Activated T-helper 9 cell treated with anti-CD3 and anti-CD28 coated beads, Interleukin-2, amount 50 U/mL, for 16 hours (primary cell): ENCODE measurements around the gene FAM72D.
"Not testable (repeated sequence)": the region's sequence is repeated elsewhere in the genome, so short reads cannot be mapped to it uniquely, and the experiment has no call there.

Source experiments
- DNase-seq: peaks from one replicate; pipeline ENCODE4 v3.0.0-alpha.2; 2020; ENCODE audit warnings: low read depth

The FAM72D gene

DNA sequence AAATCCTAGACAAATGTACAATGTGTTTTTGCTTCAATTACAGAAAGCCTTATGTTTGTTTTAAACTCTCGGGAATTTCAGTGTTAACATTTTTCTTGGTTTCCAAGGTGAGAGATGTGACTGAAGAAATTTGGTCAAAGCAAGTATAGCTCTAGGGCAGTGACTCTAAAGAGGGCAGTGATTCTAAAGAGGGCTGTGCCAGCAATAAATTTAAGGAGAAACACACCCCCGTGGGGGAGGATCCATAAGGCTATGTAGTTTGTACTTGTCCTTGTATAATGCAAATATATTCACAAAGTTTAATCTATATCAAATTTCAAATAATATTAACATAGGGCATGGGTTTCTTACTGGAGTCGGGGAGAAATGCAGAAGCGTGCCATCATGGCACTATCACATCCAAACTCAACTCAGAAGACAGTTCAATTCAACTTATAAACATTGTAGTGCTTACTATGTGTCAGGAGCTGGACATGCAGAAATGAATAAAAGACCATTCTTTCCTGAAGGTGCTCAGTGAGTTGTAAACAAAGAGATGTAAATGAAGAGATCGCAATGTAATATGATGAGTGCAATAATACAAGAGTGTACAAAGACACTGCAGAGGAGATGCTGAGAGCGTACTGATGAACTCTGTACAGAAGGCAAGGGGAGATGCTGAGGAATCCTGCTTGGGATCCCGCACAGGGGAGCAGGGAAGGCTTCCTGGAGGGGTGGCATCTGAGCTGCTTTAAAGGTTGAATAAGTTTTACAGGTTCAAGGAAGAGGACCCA is 13.1 kb upstream of the FAM72D start:
- not testable (repeated sequence) for DNase-seq

DNA sequence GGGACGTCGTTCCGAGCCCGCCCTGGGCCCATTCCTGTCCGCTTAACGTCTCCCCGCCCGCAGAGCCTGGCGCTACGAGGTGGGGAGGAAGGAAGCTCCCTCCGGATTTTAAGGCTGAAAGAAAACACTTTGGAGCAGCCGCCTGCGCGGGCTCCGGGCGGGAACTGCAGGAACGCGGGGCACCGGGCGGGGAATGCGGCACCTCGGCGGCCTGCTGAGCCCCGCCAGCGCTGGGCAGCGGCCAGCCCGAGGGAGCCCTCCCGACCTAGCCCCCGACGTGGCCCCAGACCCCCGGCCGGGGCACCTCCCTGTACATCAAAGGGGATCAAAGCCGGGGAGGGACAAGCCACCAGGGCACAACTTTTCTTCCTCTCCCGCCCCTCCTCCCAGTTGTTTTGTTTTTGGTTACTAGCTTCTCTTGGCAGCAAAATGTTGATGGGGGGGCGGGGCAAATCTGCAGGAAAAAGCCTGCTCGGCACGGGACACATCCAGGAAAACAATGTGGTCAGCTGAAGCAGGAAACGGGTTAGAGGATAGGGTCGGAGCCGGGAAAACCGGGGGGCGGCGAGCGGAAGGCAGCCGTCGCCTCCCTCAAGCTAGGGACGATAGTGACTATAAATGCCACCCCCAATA is 2.1 kb upstream of the FAM72D start:
- peak; percentile 0 for DNase-seq

DNA sequence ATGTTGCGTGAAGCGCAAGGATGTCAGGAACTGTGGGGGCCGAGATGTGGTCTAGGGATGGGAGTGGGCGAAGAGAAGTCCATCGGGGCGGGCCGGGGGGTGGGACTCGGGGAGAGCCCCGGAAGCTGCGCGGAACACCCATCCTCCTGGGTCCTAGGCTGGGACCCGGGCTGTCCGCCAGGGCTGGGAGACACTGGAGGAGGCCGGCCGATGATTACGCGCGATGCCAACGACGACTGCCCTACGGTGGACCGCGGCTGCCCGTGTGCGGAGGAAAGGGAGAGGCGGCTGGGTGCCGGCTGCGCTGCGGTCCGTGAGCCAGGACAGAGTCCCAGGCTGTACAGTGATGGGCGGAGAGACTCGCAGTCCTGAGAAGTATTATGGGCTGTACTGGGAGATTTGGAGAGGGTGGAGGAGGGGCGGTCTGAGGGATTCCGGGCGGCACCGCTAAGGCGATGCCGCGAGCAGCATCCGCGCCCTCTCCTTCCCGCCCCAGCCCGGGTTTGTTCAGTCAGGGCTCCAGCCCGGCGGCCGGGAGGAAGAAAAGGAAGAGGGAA is 1.0 kb upstream of the FAM72D start:
- DNase-seq = not testable (repeated sequence)

DNA sequence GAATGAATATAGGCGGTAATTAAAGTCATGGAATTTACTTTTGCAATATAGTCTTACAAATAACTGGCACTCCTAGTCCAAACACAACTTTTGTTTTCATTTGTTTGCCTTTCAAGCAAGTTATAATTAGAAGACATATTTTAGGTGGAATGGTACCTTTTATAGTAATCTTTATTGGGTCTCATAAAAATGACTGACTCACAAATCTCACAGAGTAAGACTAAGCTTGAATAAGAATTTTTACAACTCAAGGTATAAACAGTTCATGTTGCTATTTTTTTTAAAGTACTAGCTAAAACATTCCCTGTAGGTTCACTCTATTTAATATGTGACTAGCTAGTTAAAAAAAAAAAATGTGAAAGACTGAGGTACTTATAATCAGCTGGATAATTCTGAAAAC is 6.0 kb downstream of the FAM72D start:
- DNase-seq = not testable (repeated sequence)

DNA sequence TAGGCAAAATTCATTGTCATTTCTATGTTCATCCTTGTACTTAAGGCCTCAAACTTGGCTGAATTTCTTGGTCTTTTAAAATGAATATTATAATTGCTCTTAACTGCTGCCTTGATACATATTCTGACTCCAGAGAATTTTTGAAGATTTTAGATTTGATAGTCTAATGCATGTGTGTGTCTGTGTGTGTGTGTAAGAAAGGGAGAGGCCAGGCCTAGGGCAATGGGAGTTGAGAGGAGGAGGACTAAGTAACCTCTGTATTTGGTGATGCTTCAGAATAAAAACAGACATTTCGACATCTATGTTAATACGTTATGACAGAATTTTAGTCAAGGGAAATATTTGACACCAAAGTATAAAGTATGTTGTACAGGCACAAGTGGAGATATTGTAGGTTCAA is 7.5 kb downstream of the FAM72D start:
- not testable (repeated sequence) for DNase-seq

DNA sequence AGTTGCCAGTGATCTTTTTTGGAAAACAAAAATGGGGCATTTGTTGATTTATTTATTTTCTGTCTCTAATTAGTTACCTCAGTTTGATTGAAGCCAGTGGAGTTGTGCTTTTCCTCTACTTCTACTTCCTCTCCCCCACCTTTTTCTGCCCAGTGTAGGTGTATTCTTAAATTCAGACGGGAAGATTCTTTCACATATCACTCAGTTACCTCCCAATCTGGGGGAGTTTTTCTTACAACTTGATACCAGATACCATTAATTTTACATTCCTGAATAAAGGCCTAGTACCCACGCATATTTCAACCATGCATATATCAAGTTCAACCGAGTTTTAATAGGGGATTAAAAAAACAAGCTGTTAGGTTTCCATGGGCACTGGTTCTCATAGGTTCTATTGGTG is 15.9 kb downstream of the FAM72D start:
- DNase-seq = not testable (repeated sequence)

DNA sequence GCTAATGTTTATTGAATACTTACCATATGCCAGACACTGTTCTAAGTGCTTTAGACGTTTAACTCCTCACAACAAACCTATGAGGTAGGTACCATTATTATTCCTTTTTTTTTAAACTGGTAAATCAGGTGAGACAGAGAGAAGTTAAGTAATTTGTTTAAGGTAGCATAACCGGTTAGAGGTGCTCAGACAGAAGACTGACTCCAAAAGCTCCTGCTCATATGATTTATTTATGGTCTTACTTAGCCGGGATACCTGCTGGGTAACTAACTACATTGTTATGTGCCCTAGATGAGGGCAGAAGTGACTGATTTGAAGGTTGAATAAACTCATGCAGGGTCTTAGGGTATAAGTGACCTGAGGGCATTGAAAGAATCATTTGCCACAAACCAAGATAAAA is 16.9 kb downstream of the FAM72D start:
- DNase-seq = not testable (repeated sequence)

DNA sequence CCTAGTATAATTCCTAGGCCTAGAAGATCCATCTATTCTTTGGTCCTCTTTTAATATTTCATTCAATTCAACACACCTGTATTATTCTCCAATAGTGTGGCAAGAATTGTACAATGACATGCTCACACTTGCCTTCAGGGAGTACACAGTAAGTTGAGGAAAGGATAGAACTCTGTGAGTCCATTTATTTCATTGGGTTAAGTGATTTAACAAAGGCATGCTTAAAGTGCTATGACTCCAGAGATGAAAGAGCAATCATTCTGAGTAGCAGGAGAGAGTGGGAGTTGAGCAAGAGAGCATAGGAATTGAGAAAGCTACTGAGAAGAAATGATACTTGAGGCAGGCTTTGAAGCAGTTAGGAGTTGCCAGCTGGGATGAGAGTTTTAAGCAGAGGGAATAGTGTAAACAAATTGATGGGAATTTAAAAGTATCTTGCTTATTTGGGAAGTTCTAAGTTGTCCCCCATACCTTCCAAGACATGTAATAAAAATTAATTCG is 18.8 kb downstream of the FAM72D start:
- not testable (repeated sequence) for DNase-seq

DNA sequence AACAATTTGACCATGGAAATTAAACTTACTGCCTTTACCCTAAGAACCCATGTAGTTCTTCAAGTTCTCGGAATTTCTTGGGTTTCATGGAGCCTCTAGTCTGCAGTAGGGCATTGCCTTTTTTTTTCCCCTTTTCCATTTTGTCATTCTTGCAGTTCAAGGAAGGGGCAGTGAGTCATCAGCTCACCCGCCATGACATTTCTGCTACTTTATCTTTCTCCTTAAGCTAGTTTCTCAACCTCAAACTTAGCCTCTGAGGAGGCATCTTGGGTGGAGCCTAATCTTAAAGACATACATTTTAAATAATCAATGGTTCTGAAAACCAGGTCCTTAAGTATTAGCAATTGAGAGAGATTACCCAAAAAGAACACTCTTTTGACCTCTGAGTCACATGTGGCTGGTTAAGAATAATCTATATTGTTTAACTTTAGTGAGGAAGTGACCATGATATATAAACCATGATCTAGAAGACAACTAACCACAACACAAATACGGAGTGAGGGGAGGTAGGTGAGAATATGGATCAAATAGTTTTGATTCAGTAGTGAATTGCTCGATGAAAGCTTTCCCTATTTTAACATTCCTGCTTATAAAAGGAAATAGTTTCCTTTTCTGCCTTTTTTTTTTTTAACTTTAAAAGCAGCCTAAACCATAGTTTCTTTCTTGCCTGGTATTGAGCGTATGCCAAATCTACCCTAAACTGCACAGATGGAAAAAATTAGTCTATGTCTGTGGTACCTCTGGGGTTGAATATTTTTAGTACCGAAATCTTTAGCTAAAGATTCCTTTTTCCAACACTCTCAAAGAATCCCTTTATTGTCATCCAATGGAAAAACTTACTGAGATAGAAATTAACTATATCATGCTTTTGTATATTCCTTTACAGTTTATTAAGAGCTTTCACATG is 20.1 kb downstream of the FAM72D start:
- not testable (repeated sequence) for DNase-seq

DNA sequence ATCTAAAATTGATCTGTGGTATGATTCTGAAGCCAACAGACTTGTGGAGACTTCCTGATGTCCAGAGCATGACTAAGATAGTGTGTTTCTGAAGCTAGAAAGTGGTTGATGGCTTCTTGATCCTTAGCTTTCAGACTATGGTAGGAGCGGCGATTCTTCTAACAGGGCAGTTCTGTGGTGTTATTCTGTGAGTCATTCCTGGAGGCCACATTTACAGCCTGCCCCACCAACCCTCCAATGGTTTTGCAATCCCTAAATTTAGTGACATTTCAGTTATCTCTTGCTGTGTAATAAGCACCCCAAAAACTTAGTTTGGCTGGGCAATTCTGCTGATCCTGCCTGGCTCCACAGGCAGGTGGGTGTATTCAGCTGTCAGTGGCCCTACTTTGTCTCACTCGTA is 24.1 kb downstream of the FAM72D start:
- DNase-seq = not testable (repeated sequence)

DNA sequence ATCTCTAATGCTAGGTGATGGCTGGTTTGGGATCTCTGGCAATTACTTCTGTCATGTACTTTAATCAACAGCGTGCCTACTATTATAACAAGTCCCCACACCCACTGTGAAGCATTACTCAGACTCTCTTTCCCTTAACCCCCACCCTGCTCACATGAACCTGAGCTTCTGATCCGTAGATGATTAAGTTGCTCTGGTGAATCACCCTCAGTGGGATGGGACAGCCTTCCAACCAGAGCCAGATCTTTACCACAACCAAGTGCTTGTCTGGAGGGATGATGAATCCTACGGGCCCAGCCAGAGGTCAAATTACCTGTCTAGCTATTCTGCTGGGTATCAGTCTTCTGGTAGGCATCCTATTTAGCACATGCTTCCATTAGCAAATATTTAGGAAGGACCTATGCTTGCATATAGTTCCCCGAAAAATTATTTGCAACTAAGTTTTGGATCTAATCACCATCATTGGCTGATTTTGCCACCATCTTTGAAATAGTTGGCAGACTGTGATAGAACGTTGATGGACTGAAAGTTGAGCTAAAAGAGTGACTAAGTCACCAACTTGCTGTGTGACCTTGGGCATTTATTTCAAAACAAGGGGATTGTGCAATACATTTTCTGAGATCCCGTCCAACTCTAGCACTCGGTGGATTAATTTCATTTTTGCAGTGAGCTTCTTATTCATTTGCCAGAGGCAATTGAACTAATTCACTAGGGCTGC is 26.7 kb downstream of the FAM72D start:
- not testable (repeated sequence) for DNase-seq

DNA sequence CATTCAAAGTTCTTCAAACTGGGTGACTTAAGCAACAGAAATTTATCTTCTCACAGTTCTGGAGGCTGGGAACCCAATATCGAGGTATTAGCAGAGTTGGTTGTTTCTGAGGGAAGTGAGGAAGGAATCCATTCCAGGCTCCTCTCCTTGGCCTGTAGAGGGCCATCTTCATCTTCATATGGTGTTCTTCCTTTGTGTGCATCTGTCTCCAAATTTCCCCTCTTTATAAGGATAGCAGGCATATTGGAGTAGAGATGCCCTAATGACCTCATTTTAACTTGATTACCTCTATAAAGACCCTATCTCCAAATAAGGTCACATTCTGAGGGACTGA is 27.3 kb downstream of the FAM72D start:
- DNase-seq = not testable (repeated sequence)

DNA sequence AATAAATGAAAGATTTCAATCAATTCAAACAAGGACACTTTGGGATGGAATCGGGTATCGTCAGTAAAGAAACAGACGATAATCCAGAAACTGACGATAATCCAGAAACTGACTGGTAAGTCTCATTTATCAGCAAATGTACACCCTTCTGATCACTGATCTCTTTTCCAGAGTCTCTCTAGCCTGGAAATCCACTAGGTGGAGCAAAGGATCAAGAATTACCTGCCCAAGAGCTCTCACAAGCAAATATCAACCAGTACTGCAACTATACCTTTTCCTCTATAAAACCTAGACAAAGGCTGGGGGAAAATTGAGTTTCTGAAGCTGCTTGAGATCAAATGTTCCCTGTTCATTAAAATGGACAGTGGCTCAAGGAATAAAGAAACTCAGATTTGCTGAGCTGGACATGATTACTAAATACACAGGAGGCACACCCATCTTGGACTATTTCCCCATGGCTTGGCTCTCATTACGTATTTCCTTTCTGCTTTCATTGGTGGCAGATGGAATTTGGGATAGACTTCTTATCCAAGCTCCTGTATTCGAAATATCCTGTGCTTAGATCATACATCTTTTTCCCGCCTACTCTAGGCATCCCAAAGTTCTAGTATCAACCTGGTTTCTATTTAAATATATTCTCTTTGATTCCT is 28.3 kb downstream of the FAM72D start:
- DNase-seq = not testable (repeated sequence)

DNA sequence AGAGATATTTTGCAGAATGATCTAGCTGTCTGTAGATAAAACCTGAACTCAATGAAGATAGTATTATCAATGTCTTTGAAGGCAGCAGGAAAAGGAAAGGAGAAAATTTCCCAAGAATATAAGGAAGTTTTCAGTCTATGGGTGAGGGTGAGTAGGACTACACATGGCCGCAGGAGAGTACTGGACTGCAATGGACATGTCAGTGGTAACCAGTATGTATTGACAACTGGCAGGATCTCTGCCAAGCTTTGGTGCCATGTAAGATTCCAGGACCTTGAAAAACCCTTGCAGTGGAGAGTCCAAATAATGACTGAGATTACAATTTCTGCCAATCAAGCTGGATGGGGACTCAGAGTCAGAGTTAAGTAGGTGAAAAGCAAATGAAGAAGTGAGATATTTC is 29.3 kb downstream of the FAM72D start:
- not testable (repeated sequence) for DNase-seq

DNA sequence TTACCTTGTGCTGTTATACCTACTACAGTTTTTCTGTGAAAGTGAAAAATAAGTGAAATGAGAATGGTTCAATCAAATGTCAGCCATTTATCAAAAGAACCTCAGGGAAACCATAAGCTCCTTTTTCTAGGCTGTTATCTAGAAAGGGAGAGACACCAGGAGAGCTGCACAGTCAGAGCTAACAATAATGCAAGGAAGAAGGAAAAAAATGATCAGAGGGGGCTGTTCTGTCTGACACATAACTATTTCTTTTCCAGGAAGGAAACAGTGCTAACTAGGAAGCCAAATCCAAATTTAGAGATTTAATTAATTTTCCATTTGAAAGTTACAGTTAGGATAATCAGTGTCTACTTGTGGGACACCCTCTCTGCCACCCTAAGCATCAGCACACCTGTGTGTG is 31.4 kb downstream of the FAM72D start:
- DNase-seq = not testable (repeated sequence)

DNA sequence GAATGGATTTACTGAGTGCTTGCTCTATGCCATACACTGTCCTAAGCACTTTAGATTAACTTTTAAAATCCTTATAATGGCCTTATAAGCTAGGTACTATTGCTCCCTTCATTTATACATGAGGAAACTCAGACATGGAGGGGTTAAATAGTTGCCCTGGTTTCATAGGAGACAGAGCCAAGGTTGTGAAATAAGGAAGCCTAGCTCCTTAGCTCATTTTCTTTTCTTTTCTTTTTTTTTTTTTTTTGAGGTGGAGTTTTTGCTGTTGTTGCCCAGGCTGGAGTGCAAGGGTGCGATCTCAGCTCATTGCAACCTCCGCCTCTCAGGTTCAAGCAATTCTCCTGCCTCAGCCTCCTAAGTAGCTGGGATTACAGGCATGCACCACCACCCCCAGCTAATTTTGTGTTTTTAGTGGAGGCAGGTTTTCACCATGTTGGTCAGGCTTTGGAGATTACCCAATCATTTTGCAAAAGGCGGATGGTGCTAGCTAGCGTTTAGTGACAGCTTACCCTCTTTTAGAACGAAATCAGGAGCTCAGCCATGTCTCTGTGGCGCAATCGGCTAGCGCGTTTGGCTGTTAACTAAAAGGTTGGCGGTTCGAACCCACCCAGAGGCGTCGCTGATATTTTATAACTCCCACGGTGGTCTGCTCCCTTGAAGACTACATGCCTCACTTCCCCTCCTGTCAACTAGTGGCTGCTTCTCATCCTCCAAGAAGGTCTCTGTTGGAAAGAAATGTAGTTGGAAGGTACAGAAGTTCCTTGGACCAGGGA is 33.1 kb downstream of the FAM72D start:
- DNase-seq = not testable (repeated sequence)

DNA sequence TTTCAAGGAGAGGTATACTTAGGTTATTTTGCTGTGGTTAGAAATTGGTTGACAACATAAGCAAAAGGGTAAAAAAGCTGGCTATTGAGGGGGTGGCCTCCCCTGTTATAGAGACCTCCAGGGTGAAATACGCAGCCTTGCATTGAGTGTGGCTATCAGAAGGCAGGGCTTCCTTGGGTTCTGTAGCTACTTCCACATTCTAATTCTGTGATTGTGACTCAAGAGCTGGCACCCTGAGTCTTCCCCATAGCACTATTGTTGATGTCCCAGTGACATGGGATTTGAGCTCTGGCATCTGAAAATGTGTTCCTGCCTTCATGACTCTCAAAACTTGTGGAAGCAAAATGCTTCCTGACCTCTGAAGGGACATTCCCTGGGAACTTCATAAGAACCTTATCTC is 38.7 kb downstream of the FAM72D start:
- not testable (repeated sequence) for DNase-seq

DNA sequence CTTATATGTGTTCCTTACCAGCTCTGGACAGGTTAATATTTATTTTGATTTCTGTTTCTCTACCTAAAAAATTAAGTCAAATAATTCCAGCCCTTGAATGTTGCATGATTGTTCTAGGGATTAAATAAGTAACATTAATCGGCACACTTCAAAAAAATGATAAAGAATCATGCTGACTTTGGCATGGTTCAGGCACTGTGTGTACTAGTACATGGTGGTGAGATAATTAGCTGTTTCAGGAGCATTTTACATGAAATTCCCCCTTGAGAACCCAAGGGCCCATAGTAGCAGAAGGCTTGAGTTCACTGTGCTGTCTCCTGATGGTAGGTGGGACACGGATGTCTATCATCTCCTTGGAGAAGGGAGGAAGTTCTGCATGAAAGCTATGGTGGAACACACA is 44.8 kb downstream of the FAM72D start:
- not testable (repeated sequence) for DNase-seq

DNA sequence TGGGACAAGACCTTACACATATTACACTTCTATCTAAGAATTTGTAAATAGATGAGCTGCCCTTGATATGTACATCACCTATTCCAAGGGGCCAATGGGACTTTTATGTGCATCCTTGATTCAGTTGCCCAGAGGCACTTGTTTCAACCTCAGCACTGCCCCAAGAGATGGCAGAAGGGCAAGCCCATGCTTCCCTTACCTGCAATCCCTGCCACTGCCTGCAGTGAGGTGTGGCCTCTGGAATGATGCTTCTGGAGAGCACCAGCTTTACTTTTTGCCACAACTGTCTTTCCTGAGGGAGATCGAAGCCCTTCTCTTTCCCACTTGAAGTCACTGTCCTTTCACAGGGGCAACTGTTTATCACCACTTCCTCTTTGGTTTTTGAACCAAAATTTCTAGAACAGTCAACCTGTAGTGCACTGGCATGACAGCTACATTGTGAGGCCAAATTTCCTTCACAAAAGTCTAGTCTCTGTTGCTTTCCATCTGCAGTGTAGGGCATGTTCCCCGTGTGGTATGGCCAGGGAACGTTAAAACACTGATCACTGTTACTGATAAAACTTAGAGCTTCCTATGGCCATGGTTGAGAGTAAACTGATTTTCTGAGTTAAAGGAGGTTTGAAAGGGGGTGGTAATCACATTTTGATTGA is 48.6 kb downstream of the FAM72D start:
- not testable (repeated sequence) for DNase-seq

DNA sequence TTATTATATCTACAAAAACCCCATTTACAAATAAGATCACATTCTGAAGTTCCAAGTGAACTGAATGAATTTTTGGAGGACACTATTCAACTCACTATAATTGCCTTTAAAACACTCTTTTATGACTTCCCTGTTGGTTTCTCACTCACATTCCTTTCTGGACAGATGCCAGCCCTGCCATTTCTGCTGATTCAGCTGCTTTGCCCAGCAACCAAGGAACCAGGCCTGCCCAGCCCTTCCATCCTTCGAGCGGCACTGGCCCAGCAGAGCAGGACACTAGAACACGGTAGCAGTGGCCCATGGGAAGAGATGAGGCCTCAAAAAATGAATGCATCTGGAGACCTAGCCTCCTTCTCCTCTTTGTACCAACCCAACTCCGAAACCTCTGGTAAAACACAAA is 50.5 kb downstream of the FAM72D start:
- not testable (repeated sequence) for DNase-seq
